Right cardiac atrium (tissue), 5 donors: ENCODE results near the gene ARHGAP24. TPM values are rescaled to one million over a fixed set of nuclear protein-coding genes. Genes with fewer than 3 reads are reported as not detected.

Experiments
- ATAC-seq, 2 donors: fragments of 200-7000 bp; cut with Tn5 transposase; one replicate each; pipeline versions ENCODE4 v1.8.0 to v1.9.1; 2020; ENCODE audit warnings: moderate library complexity in 2 of 2, mild to moderate bottlenecking in 1 of 2
- DNase-seq, 3 donors: peaks; one replicate each; pipeline ENCODE4 v3.0.0-alpha.2; 2020
- H3K27ac ChIP-seq: one replicate; pipeline ENCODE4 v1.5.1; 2013; ENCODE audit warnings: mild to moderate bottlenecking, low read length, control low read depth, moderate library complexity
- H3K27me3 ChIP-seq: one replicate; pipeline ENCODE4 v1.6.1; 2013; ENCODE audit not compliant: control insufficient read depth, insufficient read depth
- H3K4me1 ChIP-seq: one replicate; pipeline ENCODE4 v1.6.1; 2013; ENCODE audit warnings: low read length; ENCODE audit not compliant: control insufficient read depth, insufficient read depth
- H3K4me3 ChIP-seq: one replicate; pipeline ENCODE4 v1.5.1; 2013; ENCODE audit warnings: low read length, control low read depth
- H3K9me3 ChIP-seq: one replicate; pipeline ENCODE4 v1.6.1; 2013; ENCODE audit warnings: low read length; ENCODE audit not compliant: control insufficient read depth
- WGBS: extraction: QIAGEN DNeasy Blood & Tissue Kit; methylation state at CpG from one replicate; pipeline ENCODE4 v1.1.7; 2013; 5-methylcytosine and 5-hydroxymethylcytosine counted together
- intact Hi-C, 4 donors: fragments of 100-400 bp; cut with DNase I; formaldehyde crosslinking; loops; one replicate each; pipeline versions ENCODE4 v1.11.0 to v1.14.0; 2022 to 2023
- microRNA-seq, 2 donors: library from miRNA; unstranded; fragments of <30 nt; microRNA quantifications; one replicate each; pipeline ENCODE4 v1.2.0, GENCODE V29; 2020 to 2021
- polyA plus RNA-seq: library from polyadenylated mRNA; stranded (reverse); fragments of 200-250 nt; gene quantifications from one replicate; pipeline ENCODE4 v1.2.3, GENCODE V29; 2013
- total RNA-seq, 4 donors: library from RNA; stranded (reverse); fragmentation: NEBNext Ultra II Directional; extraction: Animal tissue kit (Norgen Biotek cat#: 25700); gene quantifications; one replicate each; pipeline ENCODE4 v1.2.1, GENCODE V29; 2021
- donor health status: healthy with polysubstance abuse.
- donor health status: DM: no; HTN: yes; CAD: no.
- donor health status: DM: no; HTN: no; CAD: no.
- donor health status: DM: no; HTN: yes; CAD: no; lungs with severe emphysema.
- donor health status: DM: yes; HTN: yes; CAD: no.

Gene ARHGAP24
- total and polyA plus RNA-seq, 5 donors, result 16.7 to 49.3 (median 36.7) TPM

- Histone ChIP-seq H3K4me3 (no peak overlapping the region), H3K27me3 (no peaks in the 10 kb centered on the region), H3K9me3 (no peaks in the 10 kb centered on the region), H3K4me1 (no peaks in the 10 kb centered on the region), H3K27ac (no peak overlapping the region)
- DNase-seq (no peak), ATAC-seq (no peak)
- 85% methylated on average over 1 of the region's 1 CpG for WGBS
- intact Hi-C loops, result loop anchor here in 2 of 4 donors (10.0 kb wide), 3 partner anchors 254 to 964 kb away; no protein-coding TSS in a partner anchor
These were observed 573.5 kb downstream of the ARHGAP24 start for GRCh38 chr4:86048426-86048825.

DNA sequence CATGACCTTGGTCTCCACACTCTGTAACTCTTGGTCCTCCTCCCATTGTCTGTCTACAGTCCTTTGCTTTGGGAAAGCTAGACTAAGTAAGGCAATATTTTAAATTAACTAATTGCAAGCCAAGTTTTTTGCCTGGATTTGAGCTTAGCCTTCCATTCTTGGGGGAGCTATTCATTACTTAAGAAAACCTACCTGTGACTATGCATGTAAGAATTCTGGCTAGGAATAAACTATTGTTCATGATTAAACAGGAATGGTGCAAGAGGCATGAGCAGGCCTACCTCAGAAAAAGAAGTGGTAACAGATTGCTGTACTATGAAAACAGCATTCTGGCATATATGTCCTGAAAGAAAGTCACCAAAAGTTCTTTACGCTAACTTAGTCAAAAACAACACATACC is 575.5 kb downstream of the ARHGAP24 start:
- H3K4me3 ChIP-seq, result no peak overlapping the region
- no peaks in the 10 kb centered on the region for H3K9me3 ChIP-seq
- H3K27me3 ChIP-seq, result no peaks in the 10 kb centered on the region
- intact Hi-C loops, result no loop called here
- no peak overlapping the region for H3K27ac ChIP-seq
- DNase-seq, result no peak
- no peaks in the 10 kb centered on the region for H3K4me1 ChIP-seq
- 93% methylated on average over 1 of the region's 1 CpG for WGBS
- no peak for ATAC-seq

Small RNA genes within 50 kb of the gene (microRNA-seq; reads per million reads assigned to microRNA genes)
- 0 reads per million in 2 donors for gene MIR4451
